IPS DF 4.7 (cell line): ENCODE measurements around the gene COL13A1.

Source experiments
- DNase-seq: peaks from one replicate; pipeline ENCODE4 v3.0.0-alpha.2; 2013; ENCODE audit warnings: low spot score; ENCODE audit errors: extremely low read depth

Gene COL13A1

GRCh38 chr10:69963178-69963834, 161.6 kb downstream of the COL13A1 start:
- no peak for DNase-seq

GRCh38 chr10:69963835-69964710, 162.4 kb downstream of the COL13A1 start:
- no peak for DNase-seq

GRCh38 chr10:69965086-69965485, 163.4 kb downstream of the COL13A1 start:
- no peak for DNase-seq

GRCh38 chr10:69965919-69966662, 164.4 kb downstream of the COL13A1 start:
- no peak for DNase-seq

GRCh38 chr10:69968830-69969229, 167.1 kb downstream of the COL13A1 start:
- DNase-seq = no peak

GRCh38 chr10:69969977-69970376, 168.3 kb downstream of the COL13A1 start:
- no peak for DNase-seq

- no peak for DNase-seq
Measured at GRCh38 chr10:69972981-69973397, 171.3 kb downstream of the COL13A1 start.

GRCh38 chr10:69973678-69974077, 172.0 kb downstream of the COL13A1 start:
- no peak for DNase-seq

GRCh38 chr10:69974551-69975155, 172.9 kb downstream of the COL13A1 start:
- no peak for DNase-seq

GRCh38 chr10:69976795-69977546, 175.3 kb downstream of the COL13A1 start:
- no peak for DNase-seq

- DNase-seq = no peak
Measured at GRCh38 chr10:69979174-69979573, 177.5 kb downstream of the COL13A1 start.

GRCh38 chr10:69980672-69981071, 179.0 kb downstream of the COL13A1 start:
- DNase-seq = no peak

- no peak for DNase-seq
Measured at GRCh38 chr10:69988094-69988493, 186.4 kb downstream of the COL13A1 start.

- no peak for DNase-seq
Measured at GRCh38 chr10:69991151-69991550, 189.4 kb downstream of the COL13A1 start.

GRCh38 chr10:69994262-69994661, 192.6 kb downstream of the COL13A1 start:
- peak; percentile 9 for DNase-seq

GRCh38 chr10:69996611-69997010, 194.9 kb downstream of the COL13A1 start:
- DNase-seq = no peak

GRCh38 chr10:70000262-70000661, 198.6 kb downstream of the COL13A1 start:
- no peak for DNase-seq

GRCh38 chr10:70007116-70007820, 205.6 kb downstream of the COL13A1 start:
- DNase-seq = no peak
